HG02840 (cell line): Measurements from ENCODE around the gene MAN1C1.

Experiments
- ATAC-seq: cut with Tn5 transposase; IDR thresholded peaks from one replicate; pipeline ENCODE4 v1.9.1; 2021; ENCODE audit warnings: mild to moderate bottlenecking, moderate library complexity, moderate number of reproducible peaks; ENCODE audit not compliant: unreplicated experiment, low FRiP score

MAN1C1 gene

GRCh38 chr1:25611843-25612242 is 4.7 kb upstream of the MAN1C1 start:
- no peak for ATAC-seq

DNA sequence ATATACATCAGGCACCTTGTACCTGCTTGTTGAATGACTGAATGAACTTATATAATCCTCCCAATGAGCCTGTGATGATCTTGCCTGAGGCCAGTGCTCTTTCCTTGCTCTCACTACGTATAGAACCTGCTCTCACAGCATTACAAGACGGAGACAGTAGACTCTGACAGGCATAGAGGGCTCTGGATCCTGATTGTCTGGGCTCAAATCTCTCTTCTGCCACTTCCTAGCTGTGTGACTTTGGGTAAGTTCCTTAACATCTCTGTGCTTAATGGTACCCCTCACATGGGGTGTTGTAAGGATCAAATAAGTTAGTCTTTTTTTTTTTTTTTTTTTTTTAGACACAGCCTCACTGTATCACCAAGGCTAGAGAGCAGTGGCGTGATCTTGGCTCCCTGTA is 4.2 kb upstream of the MAN1C1 start:
- ATAC-seq = no peak

DNA sequence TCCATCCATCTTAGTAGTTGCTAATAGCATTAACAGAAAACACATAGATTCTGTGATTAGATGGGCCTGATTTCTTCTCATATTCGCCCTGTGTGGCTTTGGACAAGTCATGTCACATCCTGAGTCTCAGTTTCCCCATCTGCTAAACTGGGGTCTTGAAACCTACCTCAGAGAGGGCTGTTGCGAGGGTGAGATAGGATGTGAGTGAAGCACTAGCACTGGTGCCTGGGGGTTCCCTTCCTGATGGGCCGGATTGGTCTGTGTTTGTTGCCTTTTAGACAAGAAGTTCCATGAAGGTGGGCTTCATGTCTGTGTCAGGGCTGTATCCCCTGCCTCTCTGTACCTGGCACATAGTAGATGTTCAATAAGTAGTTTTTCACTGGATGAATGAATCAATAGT is 3.5 kb upstream of the MAN1C1 start:
- no peak for ATAC-seq

GRCh38 chr1:25614501-25615171 is 2.0 kb upstream of the MAN1C1 start:
- no peak for ATAC-seq

DNA sequence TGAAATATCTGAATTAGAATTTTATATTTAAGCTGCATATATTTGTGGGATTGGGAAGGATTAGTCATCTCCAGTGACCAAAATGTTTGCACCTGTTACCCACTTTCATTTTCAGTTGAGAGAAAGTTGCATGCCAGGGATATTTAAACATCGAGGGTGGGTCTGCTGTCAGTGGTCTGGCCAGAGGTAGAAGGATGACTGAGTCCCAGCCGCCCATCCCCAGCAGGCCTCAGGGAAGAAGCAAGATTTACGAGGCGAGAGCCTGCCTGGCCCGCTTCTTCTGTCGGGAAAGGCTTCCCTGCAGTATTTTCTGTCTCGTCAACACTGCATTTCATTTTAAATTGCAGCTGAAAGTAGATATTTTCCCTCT is 1.4 kb upstream of the MAN1C1 start:
- ATAC-seq = no peak

DNA sequence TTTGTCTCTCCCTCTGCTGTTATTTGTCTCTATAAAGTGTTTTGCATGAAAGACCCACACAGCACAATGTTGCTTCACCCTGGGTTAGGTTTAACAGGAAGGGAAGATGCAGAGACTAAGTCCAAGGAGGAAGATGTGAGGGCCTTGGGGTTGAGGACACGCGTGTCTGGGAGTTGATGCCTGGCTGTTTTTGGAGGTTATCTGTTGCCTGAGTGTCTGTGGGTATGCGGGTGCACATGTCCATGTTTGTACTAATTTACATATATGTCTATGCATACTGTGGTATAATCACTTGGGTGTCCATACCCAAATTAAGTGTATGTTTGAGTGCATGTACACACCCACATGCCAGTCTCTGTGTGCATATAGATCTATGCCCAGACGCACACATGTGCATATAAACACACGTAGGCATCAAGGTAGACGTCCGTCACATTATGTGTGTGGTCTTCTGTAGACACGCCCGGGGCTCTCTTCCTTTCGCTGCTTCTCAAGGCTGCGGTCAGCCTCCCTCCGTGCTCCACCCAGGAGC is 962 bp upstream of the MAN1C1 start:
- ATAC-seq = no peak

DNA sequence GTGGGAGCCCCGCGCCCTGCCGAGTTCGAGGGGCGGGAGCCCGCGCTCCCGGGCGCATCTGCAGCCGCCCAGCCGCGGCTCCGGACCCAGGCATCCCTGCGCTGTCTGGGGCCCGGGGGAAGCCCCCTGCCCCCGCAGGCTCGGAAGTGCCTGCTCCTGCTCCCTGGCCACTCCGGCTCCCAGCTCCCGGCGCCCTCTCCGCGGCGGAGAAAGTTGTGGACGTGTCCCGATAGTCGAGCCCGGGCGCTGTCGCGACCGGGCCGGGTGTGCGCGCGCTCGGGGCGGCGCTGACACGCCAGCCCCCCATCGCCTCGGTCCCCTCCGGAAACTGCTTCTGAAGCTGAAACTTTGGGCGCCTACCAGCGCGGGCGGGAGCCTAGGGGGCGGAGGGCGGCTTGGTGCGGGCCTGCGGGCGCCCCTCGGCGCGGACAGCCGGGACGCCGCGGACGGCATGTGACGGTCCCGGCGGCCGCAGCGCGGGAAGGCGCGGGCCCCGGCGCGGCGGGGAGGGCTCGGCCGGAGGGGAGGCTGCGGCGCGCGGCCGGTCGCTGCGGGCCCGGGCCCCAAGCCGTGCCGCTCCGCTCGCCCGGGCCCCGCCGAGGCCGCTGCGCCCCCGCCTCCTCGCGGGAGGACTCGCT is 515 bp downstream of the MAN1C1 start:
- ATAC-seq = peak; percentile 2

DNA sequence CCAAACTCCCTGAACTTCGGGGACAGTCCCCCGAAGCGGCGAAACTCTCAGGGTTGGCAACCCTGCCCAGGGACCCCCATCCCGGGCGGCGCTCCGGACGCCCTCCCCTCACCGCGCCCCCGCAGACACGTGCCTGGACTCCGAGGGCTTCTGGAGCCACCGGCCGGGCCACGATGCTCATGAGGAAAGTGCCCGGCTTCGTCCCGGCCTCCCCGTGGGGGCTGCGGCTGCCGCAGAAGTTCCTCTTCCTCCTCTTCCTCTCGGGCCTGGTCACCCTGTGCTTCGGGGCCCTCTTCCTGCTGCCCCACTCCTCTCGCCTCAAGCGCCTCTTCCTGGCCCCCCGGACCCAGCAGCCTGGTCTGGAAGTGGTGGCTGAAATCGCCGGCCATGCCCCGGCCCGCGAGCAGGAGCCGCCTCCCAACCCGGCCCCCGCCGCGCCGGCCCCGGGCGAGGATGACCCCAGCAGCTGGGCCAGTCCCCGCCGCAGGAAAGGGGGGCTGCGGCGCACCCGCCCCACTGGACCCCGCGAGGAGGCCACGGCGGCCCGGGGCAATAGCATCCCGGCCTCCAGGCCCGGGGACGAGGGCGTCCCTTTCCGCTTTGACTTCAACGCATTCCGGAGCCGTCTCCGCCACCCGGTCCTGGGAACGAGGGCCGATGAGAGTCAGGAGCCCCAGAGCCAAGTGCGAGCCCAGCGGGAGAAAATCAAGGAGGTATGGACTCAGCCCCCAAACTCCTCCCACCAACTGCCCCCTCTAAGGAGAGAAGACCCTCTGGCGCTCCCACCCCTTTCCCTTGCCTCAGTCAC is 1.2 kb downstream of the MAN1C1 start:
- ATAC-seq = no peak

DNA sequence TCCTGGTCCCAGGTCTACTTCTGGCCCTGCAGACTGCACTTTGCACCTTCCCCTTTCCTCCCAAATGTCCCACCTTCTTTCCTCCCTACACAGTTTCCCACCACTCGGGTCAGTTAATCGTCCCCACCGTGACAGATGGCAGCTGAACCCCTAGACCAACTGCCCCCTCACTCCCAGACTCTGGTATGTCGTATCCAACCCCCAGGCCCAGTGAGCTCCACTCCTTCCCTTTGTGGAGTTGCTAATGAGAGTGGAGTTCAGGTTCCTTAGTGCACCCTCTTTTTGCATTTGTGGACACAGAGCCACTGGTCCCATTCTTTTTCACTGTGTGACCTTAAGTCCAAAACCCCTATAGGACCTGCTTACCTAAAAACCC is 1.8 kb downstream of the MAN1C1 start:
- no peak for ATAC-seq

GRCh38 chr1:25619101-25619890 is 2.7 kb downstream of the MAN1C1 start:
- ATAC-seq = no peak

DNA sequence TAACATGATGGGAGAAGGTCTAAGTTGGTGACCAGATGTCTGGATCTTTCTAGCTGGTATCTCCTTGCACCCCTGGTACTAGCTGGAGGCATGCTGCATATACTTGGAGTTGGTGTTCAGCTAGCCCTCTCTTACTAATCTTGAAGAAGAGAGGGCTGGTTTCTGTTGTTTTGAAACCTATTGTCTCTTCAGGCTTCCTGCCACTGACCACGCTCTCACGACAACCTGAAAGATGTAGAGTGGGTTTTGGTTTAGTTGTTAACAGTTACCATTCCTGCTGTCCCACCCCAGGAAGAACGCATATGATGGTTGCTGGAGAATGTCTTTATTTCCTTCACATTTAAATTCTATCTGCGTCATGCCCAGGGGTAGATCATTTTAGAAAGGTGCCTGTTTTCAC is 3.6 kb downstream of the MAN1C1 start:
- no peak for ATAC-seq

DNA sequence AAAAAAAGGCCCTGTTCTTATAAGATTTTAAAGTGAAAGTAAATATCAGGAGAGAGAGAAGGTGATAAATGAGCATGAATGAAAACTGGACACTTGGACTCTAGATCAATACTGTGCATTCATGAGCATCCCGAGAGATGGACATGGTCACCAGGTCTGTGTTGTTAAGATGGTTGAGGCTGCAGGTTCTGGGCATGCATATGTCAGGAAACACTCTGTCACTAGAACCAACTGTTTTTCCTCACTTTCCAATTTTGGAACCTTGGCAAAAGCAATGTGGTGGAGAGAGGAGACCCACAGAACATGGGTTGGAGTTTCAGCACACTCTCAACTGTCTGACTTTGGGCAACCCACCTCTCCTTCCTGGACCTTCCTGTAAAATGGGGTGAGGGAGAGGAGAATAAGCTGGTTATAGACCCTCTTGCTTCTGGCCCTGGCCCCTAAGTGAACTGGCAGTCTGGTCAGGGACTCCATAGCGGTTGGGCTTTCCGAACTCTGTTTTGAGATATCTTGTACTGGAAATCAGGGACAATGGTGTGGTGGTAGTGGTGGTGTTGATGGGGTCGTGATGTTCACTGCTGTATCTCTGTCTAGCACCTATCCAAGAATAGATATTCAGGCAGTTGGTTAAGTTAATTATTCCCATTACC is 4.2 kb downstream of the MAN1C1 start:
- ATAC-seq = no peak

DNA sequence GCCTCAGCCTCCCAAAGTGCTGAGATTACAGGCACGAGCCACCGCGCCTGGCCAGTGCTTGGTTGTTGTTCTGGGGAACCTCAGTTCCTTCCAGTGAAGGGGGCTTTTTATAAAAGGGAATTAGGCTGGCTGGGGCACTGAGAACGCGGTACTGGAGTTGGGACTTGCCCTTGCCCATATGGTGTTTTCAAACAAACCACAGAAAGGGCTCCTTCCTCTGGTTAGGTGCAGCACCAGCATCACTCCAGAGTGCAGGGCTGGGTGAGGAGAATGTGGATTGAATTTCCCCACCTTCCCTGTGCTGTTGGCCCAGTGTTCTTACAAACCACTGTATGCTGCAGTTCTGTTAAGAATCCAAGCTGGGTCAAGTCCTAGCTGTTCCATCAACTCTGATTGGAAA is 5.3 kb downstream of the MAN1C1 start:
- ATAC-seq = no peak

DNA sequence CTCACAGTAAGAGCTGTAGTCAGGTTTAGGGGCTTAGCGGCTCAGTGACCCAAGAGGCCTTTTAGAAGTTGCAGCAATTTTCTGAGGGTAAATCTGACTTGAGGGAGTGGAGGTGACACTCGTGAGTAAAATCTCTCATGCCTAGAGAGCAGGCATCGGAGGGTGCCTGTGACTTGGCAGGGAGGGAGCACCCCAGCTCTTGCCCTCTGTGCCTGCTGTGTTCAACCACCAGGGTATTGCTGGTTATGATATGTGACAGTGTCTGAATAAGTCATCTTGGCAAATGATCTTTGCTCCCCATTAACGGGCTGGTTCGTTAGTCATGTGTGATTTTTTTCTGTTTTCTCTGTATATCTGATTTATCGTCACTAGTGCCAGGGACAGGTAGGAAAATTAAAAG is 5.9 kb downstream of the MAN1C1 start:
- no peak for ATAC-seq

DNA sequence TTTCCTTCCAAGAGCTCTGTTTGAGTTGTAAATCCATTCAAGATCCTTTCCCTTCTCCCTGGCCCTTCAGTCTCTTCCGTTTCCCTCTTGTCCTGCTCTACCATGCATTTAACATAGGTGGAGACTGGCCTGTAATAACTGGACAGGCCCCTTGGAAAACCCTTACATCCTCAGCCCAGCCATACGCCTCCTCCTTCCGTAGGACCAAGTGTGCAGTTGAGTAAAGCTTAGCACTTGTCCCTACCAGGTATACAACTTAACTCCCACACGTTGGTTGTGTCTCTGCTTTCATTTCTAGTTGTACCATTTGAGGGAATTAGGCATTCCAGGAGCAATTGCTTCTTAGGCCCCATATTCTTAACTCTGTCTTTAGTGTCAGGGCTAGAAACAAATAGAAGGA is 6.4 kb downstream of the MAN1C1 start:
- ATAC-seq = no peak

DNA sequence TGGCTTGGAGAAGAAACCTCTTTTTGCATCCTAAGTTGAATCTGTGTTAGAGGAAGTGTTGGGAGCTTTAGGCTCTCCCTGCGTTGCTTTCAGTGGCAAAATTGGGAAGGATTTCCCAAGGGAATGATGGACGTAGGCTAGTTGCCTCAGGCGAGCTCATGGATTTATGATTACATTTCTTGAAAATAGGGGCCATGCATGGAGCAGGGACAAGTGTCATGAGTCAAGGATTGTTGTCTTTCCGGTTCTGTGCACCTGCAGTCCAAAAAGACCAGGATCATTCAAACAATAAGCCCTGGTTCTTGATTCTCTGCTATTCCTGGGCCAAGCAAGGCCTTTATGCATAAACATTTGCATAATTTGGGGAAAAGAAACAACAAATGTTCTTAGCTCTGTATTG is 7.1 kb downstream of the MAN1C1 start:
- ATAC-seq = no peak

- ATAC-seq = no peak
These were observed 7.6 kb downstream of the MAN1C1 start for GRCh38 chr1:25624156-25624555.

- no peak for ATAC-seq
These were observed 8.0 kb downstream of the MAN1C1 start for GRCh38 chr1:25624604-25625003.

GRCh38 chr1:25626018-25626417 is 9.4 kb downstream of the MAN1C1 start:
- no peak for ATAC-seq

DNA sequence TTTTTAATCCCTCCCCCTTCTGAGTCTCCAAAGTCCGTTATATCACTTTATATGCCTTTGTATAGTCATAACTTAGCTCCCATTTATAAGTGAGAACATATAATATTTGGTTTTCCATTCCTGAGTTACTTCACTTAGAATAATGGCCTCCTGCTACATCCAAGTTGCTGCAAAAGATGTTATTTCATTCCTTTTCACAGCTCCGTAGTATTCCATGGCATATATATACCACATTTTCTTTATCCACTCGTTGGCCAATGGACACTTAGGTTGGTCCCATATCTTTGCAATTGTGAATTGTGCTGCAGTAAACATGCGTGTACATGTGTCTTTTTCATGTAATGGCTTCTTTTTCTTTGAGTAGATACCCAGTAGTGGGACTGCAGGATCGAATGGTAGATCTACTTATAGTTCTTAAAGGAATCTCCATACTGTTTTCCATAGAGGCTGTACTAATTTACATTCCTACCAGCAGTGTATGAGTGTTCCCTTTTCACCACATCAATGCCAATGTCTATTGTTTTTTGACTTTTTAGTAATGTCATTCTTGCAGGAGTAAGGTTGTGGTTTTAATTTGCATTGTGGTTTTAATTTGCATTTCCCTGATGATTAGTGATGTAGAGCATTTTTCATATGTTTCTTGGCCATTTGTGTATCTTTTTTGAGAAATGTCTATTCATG is 12.3 kb downstream of the MAN1C1 start:
- ATAC-seq = no peak
